Activated CD4-positive, alpha-beta T cell treated with anti-CD3 and anti-CD28 coated beads for 1 hour (primary cell): ENCODE measurements around the gene POF1B.
"Not testable (repeated sequence)": the region's sequence is repeated elsewhere in the genome, so short reads cannot be mapped to it uniquely, and the experiment has no call there.

Source experiments
- DNase-seq: peaks from one replicate; pipeline ENCODE4 v3.0.0-alpha.2; 2020

POF1B gene, protein sequence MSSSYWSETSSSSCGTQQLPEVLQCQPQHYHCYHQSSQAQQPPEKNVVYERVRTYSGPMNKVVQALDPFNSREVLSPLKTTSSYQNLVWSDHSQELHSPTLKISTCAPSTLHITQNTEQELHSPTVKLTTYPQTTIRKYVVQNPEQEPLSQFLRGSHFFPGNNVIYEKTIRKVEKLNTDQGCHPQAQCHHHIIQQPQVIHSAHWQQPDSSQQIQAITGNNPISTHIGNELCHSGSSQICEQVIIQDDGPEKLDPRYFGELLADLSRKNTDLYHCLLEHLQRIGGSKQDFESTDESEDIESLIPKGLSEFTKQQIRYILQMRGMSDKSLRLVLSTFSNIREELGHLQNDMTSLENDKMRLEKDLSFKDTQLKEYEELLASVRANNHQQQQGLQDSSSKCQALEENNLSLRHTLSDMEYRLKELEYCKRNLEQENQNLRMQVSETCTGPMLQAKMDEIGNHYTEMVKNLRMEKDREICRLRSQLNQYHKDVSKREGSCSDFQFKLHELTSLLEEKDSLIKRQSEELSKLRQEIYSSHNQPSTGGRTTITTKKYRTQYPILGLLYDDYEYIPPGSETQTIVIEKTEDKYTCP

DNA sequence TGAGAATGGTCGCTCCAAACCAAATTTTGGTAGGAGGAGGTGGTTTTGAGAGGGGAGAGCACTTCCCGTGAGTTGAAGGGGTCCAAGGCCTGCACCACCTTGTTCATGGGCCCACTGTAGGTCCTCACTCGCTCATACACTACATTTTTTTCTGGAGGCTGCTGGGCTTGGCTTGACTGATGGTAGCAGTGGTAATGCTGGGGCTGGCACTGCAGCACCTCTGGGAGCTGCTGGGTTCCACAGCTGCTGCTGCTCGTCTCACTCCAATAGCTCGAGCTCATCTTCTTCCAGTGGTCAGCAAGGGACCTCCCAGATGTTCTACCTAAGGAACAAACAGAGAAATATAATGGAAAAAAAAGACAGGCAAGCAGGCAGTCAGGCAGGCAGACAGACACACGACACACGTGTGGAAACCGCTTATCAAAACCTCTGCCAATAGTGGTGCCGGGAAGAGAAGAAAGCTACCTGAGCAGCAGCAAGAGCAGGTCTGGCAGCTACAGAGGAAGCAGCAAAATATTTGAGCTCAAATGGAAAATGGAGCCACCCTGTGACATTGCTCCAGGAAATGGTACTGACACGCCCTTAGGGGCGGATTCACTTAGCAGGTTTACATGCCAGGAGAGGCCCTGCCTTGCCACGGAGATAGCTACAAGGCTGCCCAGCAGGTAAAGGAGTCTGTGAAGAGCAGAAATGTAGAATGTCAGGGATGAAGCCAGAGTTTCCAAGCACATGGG lies at the start of gene POF1B:
Gene POF1B (minus strand): TSS at position 492 of the 734 bp plus-strand sequence. CDS start 211 bp downstream, at position 281.
- DNase-seq, result no peak

DNA sequence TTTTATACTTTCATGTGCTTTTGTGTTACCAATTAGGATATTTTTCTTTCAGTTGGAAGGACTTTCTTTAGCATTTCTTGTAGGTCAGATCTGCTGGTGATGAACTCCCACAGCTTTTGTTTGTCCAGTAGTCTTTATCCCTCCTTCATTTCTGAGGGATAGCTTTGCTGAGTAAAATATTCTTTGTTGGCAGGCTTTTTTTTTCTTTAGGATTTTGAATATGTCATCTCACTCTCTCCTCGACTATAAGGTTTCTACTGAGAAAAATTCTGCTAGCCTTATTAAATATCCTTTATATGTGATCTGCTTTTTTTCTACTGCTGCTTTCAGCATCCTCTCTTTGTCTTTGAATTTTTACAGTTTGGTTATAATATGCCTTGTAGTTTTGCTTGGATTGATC lies 49.6 kb upstream of the POF1B start:
- no peak for DNase-seq

DNA sequence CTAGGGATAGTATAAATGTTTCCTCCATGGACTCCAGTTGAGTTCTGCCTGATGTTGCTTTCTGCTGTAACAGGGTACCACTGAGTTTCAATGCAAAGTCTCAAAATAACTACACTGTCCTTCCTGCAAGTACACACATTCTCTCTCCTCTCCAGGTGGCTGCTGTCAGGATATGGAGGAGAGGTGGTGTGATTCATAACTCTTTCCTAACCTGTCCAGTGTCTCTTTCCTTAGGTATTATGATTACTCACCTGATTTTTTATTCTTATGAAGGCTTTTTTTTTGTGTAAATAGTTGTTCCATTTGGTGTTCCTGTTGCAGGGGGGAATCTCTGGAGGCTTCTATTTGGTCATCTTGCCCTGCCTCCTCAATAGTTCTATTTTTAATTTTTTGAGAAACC lies 39.8 kb upstream of the POF1B start:
- DNase-seq, result no peak

DNA sequence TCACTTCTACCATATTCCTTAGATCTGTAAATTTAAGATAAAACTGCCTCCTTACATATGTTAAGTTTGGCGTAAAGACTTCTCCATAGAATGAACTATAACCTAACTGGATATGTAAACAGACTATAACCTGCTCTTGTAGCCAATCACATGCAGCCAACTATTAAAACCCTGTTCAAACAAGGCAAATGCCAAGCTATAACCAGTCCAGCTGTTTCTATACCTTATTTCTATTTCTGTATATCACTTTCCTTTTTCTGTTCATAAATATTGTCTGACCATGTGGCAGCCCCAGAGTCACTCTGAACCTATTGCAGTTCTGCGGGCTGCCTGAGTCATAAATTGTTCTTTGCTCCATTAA lies 12.4 kb upstream of the POF1B start:
- DNase-seq, result no peak

DNA sequence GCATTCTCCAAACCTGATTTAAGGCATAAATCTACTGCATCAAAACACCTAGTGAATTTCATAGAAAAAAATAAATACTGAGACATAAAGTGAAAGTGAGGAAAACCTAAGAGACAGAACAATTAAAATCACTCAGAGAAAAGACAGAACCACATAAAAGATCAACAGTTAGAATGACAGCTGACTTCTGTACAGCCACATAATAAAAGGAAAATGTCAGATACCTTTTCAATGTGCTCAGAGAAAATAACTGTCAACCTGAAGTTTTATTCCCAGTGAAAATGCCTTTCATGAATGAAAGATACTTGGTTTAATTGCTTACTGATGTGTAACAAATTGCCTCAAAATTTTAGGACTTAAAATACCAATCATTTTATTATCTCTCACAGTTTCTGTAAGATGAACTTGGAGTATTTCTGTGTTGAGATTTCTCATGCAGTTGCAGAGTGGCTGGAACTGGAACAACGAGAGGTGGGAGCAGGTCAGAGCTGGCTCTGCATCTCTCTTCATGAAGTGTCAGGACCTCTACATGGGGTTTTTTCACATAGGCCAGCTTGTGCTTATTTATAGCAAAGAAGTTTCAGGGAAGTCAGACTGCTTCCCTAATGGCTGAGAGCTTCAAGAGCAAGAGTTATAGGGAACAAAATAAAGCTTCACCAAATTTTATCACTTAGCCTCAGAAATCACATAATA lies 11.9 kb upstream of the POF1B start:
- no peak for DNase-seq

DNA sequence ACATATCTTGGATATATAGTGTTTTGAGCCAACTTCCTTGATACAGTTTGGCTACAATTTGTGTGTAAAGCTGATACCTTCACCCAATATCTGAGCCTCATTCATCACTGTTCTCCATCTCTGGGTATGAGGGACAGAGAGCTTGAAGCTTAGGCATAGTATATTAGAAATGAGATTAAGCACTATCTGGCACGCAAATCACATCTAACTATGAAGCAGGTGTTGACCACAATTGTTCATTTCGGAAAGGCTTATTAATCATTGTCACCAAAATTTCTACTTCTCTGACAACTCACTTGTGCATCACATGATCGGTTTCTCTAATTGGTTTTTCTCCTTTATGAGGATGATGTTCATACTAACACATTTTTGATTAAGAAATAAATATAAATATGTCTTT lies 2.1 kb upstream of the POF1B start:
- no peak for DNase-seq

DNA sequence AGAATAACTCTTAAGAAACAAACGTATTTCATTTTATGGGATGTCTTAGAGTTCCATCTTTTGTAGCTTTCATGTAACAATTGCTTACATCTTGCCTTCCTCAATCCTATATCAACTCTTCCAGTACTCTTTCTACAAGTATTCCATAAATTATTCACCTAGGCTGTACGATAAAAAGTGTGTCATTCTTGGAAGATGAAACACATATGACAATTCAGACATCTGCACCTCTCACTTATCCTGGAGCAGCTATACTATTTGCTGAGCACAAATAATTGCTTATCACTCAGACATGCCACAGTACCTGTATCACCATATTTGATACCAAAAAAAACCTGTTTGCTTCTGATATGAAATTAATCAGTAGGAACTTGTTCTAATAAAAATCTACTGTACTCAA lies 1.0 kb downstream of the POF1B start:
- no peak for DNase-seq

DNA sequence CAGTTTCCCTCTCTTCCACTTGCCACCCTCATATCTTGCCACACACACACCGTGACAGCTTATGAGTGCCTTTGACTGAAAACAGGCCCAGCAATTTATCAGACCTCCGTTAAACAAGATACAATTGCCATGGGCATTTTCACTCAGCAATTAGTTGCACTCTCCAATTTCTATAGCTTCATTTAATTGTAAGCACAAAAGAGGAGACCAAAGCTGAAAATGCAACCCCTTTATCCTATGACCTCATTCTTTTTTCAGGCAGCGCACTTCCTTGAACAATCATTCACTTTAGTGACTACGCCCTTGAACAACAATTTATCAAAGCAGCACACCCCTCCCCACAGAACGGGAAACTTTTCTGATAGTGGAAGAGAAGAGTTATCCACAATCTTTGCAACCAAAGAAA lies 4.1 kb downstream of the POF1B start:
- no peak for DNase-seq

DNA sequence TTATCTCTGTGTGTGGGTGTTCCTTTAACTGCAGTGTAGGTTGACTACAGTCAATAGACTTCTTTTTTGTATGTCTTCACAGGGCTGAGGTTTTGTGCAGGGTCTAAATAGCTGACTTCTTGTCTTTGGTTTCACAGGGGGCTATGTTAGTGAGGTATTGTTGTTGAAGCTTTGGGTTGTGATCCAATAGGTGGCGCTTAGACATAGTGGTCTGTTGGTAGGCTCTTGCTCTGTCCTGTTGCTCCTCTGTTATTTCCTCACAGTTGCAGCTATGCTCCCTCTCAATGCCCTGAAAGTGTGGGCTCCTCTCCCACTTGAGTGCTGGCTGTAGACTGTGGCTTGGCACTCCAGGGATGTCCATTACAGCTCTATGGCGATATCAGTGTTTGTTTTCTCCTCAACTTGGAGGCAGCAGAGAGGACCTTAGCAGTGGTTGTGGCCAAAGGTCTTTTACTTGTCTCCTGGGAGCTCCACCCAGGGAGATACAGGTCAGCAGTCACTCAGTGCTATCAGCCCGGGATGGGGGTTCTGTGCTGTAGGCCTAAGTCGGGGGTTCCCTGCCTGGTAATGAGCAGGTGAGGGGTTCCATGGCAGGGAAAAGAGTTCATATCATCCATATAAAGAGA lies 14.0 kb downstream of the POF1B start:
- no peak for DNase-seq

DNA sequence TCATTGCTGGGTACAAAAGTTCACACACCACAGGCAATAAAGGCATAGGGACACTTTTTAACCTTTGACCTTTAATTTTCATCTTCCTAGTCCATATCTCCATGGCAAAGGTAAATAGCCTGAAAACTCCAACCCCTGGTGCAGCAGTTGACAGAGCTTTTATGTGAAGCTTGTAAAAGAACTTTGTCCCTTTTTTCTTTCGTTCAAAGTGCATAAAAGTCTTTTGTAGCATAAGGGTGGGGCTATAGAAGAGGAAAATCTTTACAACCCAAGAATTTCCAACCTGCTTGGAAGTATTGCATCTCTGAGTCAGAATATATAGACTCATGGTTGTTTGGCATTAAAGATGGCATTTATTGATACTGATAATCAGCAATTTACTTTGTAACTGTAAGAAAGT lies 20.4 kb downstream of the POF1B start:
- DNase-seq, result no peak

DNA sequence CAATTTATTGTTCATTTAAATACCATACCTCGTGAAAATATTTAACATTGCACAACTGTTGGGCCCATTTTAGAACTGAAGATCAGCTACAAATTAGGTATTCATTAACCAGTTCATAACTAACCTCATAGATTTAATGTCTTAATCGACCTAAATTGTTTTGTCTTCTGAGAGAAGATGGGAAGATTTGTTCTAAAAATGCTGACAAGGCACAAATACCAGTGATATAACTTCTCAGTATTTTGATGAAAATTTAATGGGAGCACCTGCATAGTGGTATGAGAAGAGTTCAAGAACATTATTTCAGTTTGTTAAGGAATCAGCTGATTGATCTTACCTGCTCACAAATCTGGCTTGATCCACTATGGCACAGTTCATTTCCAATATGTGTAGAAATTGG lies 33.9 kb downstream of the POF1B start:
- no peak for DNase-seq

DNA sequence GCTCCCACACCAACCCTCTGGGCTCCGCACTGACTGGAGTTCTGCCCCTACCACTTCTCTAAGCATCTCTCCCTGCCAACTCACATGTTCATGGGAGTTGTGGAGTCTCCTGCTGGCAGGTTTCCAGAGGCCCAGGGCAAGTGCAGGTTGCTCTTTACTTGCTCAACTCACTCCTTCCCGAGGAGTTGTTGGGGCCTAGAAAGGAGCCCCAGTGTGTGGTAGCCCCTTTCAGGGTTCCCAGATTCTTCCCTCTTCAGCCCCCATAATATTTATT lies 52.5 kb downstream of the POF1B start:
- no peak for DNase-seq

DNA sequence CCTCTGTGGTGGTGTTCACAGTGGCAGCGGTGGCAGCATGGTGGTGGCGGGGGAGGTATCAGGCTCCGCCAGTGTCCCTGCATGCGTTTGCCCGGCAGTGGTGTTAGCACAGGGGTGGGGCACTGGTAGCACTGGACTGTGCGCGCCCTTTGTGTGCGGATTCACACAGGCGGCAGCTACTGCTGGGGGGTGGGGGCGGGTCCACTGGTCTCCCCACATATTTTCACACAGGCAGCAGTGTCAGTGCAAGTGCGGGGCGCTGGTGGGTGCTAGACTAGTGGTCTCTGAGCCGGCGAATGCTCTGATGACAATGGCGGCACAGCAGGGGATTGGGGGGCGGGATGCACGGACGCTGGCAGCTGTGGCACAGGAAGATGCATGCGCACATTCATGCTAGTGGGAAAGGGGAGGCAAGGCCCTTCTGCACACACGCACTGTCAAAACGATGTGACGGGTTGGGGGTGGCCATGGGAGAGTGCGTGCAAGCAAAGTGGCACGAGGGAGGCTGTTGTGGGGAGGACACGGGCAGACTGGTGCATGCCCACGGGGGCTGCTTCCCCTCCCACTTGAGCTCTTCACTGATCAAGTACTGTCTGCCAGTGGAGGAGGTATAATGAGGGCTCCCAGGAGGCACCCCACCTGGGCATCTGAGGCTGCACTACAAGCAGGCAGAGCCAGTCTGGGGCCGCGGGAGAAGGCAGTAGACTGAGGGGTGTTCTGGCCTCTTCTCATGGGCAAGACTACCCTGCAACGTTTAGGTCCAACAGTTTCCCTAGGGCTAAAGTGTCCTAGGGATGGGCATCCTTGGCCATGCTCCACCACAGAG lies 53.0 kb downstream of the POF1B start:
- no peak for DNase-seq

DNA sequence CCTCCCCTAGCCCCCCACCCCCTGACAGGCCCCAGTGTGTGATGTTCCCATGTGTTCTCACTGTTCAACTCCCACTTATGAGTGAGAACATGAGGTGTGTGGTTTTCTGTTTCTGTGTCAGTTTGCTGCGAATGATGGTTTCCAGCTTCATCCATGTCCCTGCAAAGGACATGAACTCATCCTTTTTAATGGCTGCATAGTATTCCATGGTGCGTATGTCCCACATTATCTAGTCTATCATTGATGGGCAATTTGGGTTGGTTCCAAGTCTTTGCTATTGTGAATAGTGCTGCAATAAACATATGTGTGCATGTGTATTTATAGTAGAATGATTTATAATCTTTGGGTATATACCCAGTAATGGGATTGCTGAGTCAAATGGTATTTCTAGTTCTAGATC lies 68.1 kb downstream of the POF1B start:
- DNase-seq, result not testable (repeated sequence)

DNA sequence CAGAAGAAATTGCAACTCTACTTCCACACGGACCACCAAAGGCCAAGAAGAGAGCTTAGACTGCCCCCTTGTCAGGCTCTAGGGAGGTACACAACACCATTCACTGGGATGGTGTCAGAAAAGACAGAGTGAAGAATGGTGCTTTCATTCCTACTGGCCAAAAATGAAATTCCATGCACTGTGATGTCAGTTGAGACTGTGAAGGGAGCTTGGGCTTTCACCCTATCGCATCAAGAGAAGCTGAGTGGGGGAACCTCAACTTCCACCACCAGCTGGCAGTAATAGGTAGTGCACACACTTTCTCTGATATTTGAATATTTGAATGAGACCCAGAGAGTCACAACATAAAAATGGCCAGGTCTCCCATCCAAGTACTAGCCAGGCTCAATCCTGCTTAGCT lies 69.7 kb downstream of the POF1B start:
- DNase-seq, result no peak

DNA sequence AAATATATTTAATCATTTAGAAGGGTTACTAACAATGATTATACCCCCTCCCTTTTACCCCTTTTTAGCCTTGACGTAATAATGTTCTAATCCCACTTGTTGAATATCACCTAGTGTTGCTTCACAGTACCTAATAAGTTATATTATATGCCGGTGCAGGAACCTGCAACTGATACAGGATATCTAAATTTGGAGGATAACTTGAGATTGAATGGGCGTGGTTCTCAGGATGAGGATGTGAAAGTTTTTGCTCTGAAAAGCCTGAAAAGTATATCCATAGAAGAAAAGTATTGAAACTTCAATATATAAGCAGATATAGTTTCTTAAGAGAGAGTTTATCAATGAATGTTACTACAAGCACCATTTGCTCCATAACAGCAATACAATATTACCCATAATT lies 75.9 kb downstream of the POF1B start:
- no peak for DNase-seq

DNA sequence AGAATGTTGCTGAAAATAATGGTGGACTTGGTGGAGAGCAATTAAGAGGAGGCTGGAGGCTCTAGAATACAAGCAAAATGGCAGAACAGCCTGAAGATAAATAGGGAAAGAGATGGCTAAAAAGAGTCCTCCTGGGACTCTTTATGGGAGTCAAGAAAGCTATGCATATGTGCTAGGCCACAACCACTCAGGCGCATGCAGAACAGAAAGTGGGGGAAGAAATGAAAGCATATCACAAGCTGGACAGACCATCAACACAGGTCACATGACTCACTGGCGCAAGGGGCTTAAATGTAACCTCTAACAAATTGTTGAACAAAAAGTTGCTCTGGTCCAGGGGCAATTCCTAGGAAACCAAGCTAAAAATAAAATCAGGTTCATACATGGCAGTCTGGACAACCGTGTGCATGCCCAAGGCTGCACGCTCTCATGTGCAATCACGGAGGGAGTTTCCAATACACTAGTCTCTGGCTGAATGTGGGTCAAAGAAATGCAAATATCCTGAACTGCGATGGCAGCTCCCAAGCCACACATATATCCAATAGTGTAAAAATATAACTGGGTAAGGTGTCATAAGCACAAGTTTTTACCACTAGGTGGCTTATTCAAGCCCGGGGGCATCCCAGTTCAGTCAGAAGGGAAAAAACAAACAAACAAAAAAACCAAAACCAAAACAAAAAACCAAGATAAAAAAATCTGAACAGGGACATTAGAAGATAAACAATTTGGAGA lies 90.3 kb downstream of the POF1B start:
- DNase-seq, result no peak

DNA sequence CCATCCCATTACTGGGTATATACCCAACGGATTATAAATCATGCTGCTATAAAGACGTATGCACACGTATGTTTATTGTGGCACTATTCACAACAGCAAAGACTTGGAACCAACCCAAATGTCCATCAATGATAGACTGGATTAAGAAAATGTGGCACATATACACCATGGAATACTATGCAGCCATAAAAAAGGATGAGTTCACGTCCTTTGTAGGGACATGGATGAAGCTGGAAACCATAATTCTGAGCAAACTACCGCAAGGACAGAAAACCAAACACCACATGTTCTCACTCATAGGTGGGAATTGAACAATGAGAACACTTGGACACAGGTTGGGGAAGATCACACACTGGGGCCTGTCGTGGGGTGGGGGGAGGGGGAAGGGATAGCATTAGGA lies 94.2 kb downstream of the POF1B start:
- not testable (repeated sequence) for DNase-seq

DNA sequence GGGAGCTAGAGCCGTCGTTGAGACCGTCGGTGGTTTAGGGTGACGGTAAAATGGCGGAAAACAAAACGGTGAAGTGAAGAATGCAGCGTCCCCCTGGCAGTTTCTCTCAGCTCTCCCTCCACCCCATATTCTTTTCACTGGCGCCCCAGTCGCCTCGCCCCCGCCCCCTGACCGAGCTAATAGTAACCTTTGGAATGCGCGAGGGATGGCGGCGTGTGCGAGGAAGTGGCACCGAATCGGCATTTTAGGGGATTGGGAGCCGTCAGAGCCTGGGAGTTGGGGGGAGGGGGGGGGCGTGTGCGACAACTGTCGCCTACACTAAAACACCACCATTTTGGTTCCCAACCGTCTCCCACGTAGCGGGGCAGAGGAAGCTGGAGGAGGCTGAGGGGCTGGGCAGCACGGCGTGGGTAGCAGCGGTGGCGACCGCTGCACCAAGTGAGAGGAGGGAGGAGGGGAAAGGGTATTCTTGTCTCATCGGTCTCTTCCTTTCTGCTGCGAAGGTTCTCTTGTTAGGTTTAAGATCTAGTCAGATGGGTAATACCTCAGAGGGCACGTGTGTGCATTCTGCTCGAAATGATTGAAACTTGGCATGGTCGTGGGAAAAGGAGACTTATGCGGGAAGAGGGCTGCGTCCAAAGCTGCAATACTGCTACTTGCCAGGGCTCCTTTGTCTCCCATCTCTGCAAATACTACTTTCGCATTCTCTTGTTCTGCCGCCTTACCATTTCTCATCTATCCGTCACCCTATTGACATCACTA lies 134.8 kb downstream of the POF1B start:
- no peak for DNase-seq

DNA sequence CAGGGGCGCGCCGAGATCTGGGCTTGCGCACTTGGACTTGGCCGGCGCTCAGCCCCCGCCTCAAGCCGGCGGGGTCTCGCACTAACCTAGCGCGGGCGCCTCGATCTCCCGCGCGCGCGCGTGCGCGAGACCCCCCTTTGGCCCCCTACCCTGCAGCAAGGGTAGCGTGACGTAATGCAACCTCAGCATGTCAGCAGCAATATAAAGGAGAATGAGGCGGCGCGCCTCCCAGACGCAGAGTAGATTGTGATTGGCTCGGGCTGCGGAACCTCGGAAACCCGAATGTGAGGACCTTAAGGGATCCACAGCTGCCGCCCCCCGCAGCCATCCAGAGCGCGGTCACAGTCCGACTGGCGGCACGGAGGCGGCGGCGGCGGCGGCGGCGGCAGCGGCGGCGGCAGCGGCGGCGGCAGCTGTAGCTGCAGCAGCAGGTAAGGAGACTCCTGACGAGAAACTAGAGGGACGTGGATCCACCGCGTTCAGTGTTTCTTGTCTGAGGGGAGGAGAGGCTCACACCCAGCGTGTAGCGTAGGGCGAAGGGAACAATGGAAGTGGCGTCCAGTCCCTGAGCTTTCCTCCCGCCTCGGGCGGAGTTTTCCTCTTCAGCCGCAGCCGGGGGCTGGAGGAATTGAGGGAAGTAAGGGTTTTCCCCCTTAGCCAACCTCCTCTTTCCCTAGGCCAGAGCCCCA lies 135.6 kb downstream of the POF1B start, which contains the start of the genes SATL1 and ZNF711:
Gene SATL1 (minus strand): TSS at position 19 of the 689 bp plus-strand sequence. CDS start 134,811 bp downstream, outside the sequence.
Gene ZNF711 (plus strand): TSS at position 231 of the 689 bp plus-strand sequence. CDS start 3,582 bp downstream, outside the sequence.
- no peak for DNase-seq
